Measurements from ENCODE around the gene COL4A1. TPM values are rescaled to one million over a fixed set of nuclear protein-coding genes. Genes with fewer than 3 reads are reported as not detected.

Gene COL4A1
- total and polyA plus RNA-seq, 12 donors, result 83.3 to 342 (median 147) TPM

- TF ChIP-seq CTCF (IDR thresholded peaks at IDR 0.05), result no peak
- Histone ChIP-seq H3K9me3 (no peaks in the 10 kb centered on the region), H3K36me3 (peaks cover 0 to 100% (median 66%) of the 10 kb centered on the region in 9 donors), H3K4me1 (peaks cover 0 to 3% (median 0%) of the 10 kb centered on the region in 9 donors), H3K27ac (no peak overlapping the region), H3K27me3 (no peaks in the 10 kb centered on the region), H3K4me3 (no peak overlapping the region)
- 79 to 86% methylated on average over 8 of the region's 8 CpGs for WGBS, 2 donors
- intact Hi-C loops (cut with DNase I), result no loop called here
- ATAC-seq, result no peak
- no peak for DNase-seq
Observed at GRCh38 chr13:110194451-110194850, 112.5 kb downstream of the COL4A1 start.

- ATAC-seq, result no peak
- H3K27me3 ChIP-seq, result no peaks in the 10 kb centered on the region
- TF ChIP-seq CTCF (IDR thresholded peaks at IDR 0.05), result no peak
- no peak for DNase-seq
- H3K4me3 ChIP-seq, result no peak overlapping the region
- WGBS, 2 donors, result 93 to 95% methylated on average over 10 of the region's 10 CpGs
- no peaks in the 10 kb centered on the region for H3K9me3 ChIP-seq
- peaks cover 0 to 8% (median under 1%) of the 10 kb centered on the region in 9 donors for H3K4me1 ChIP-seq
- peaks cover 0 to 100% (median 61%) of the 10 kb centered on the region in 9 donors for H3K36me3 ChIP-seq
- intact Hi-C loops (cut with DNase I), result no loop called here
- H3K27ac ChIP-seq, result no peak overlapping the region
Observed at GRCh38 chr13:110193491-110193890, 113.5 kb downstream of the COL4A1 start.

GRCh38 chr13:110192472-110192871 is 114.5 kb downstream of the COL4A1 start:
- Histone ChIP-seq H3K9me3 (no peaks in the 10 kb centered on the region), H3K36me3 (peaks cover 0 to 100% (median 55%) of the 10 kb centered on the region in 9 donors), H3K27me3 (no peaks in the 10 kb centered on the region), H3K4me3 (no peak overlapping the region), H3K4me1 (peaks cover 0 to 19% (median 11%) of the 10 kb centered on the region in 9 donors), H3K27ac (no peak overlapping the region)
- TF ChIP-seq CTCF (IDR thresholded peaks at IDR 0.05), result no peak
- ATAC-seq (no peak), DNase-seq (no peak)
- 83 to 84% methylated on average over 5 of the region's 5 CpGs for WGBS, 2 donors
- intact Hi-C loops (cut with DNase I), result no loop called here

- intact Hi-C loops (cut with DNase I), result no loop called here
- 26 to 40% methylated on average over 5 of the region's 5 CpGs for WGBS, 2 donors
- Histone ChIP-seq H3K4me1 (peaks cover 0 to 26% (median 13%) of the 10 kb centered on the region in 9 donors), H3K27me3 (no peaks in the 10 kb centered on the region), H3K4me3 (no peak overlapping the region), H3K36me3 (peaks cover 7 to 100% (median 44%) of the 10 kb centered on the region in 9 donors), H3K27ac (peak overlapping the region in 5 of 10 donors; percentile 1 to 52 (median 50)), H3K9me3 (no peaks in the 10 kb centered on the region)
- ATAC-seq (peak; percentile 71 to 91 (median 86)), DNase-seq (peak; percentile 43 to 73)
- TF ChIP-seq CTCF (IDR thresholded peaks at IDR 0.05), result no peak
Observed at GRCh38 chr13:110187641-110188161, 119.3 kb downstream of the COL4A1 start.
